Stimulated activated CD4-positive, alpha-beta T cell treated with anti-CD3 and anti-CD28 coated beads, Interleukin-1b, Interleukin-23, amount 100 ng/mL, for 24 hours (primary cell): ENCODE data around the gene PDXP.

Source experiments
- DNase-seq, 4 experiments: peaks; one replicate each; pipeline ENCODE4 v3.0.0-alpha.2; 2020; ENCODE audit warnings: low read depth in 4 of 4, low spot score in 1 of 4

Gene PDXP

GRCh38 chr22:37627545-37627944 lies 31.0 kb upstream of the PDXP start:
- no peak for DNase-seq

- no peak for DNase-seq
Observed at GRCh38 chr22:37628830-37629229, 29.7 kb upstream of the PDXP start.

GRCh38 chr22:37629928-37630327 lies 28.6 kb upstream of the PDXP start:
- no peak for DNase-seq

- DNase-seq = no peak
Observed at GRCh38 chr22:37630839-37631435, 27.6 kb upstream of the PDXP start.

- DNase-seq = no peak
Observed at GRCh38 chr22:37631448-37632173, 26.9 kb upstream of the PDXP start.

- DNase-seq = no peak
Observed at GRCh38 chr22:37632174-37633088, 26.1 kb upstream of the PDXP start.

GRCh38 chr22:37633089-37633624 lies 25.4 kb upstream of the PDXP start:
- DNase-seq = no peak

GRCh38 chr22:37633625-37634416 lies 24.7 kb upstream of the PDXP start:
- DNase-seq = peak in 1 of 4 experiments; percentile 45

GRCh38 chr22:37634417-37634924 lies 24.1 kb upstream of the PDXP start:
- DNase-seq = no peak

GRCh38 chr22:37635157-37635556 lies 23.4 kb upstream of the PDXP start:
- DNase-seq = no peak

- no peak for DNase-seq
Observed at GRCh38 chr22:37636186-37636948, 22.2 kb upstream of the PDXP start.

GRCh38 chr22:37636949-37637273 lies 21.6 kb upstream of the PDXP start:
- DNase-seq = no peak

GRCh38 chr22:37638391-37639069 lies 20.0 kb upstream of the PDXP start:
- no peak for DNase-seq

- peak in 1 of 4 experiments; percentile 55 for DNase-seq
Observed at GRCh38 chr22:37639070-37639760, 19.3 kb upstream of the PDXP start, which contains the start of gene SH3BP1. SH3BP1 (plus strand) TSS chr22:37639669; CDS start chr22:37639788, 119 bp downstream.

- no peak for DNase-seq
Observed at GRCh38 chr22:37639771-37640590, 18.5 kb upstream of the PDXP start.

- no peak for DNase-seq
Observed at GRCh38 chr22:37640591-37641560, 17.6 kb upstream of the PDXP start.

- DNase-seq = no peak
Observed at GRCh38 chr22:37641561-37641949, 17.0 kb upstream of the PDXP start.
